ENCODE results near the gene TBCK.

The TBCK gene

DNA sequence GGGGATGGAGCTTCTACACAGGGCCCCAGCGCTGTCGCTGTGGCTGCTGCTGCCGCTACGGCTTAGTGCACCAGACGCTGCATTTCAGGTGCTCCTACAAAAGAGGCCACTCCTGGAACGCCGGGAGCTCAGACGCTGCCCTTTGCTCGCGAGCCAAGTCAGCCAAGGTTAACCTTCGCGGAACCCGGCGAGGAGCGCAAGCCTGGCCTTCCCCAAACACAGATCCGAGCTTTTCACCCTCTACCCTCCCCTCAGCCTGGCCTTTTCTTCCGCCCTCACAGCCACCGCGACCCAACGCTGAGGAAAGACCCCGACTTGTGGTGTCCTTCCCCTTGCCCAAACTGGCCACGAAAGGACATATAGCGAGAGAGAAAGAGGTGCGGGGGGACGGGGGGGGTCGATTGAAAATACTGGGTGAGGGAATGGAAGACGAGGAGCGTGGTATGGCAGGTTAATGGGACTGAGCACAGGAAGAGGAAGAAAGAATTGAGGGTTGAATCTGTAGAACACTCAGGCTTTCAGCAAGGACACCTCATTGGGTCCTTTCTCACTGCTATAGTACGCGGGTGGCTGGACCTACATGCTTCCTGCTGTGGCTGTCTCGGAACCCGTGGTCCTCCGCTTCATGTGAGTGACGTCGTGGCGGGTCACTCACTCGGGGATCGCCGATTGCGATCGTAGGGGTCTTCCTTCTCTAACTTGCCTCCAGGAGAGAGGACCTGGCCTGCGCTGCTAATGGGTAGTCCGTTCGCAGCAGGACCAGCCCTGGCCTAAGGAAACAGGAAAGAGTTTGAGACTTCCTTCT is at the start of gene TBCK, which contains the start of gene AIMP1:
Gene TBCK, minus strand, starts transcription at position 242 of the 805 bp plus-strand sequence. CDS start 7,249 bp downstream, outside the sequence.
Gene AIMP1, plus strand, starts transcription at position 583 of the 805 bp plus-strand sequence. CDS start 8,460 bp downstream, outside the sequence.
- peak; percentile 66 to 76 (median 69) for DNase-seq (ENCODE audit: low read depth in 3 of 3, low spot score in 1 of 3)

GRCh38 chr4:106365613-106366012 is 49.6 kb upstream of the TBCK start:
- no peak for DNase-seq (ENCODE audit: low read depth in 3 of 3, low spot score in 1 of 3)

GRCh38 chr4:106364282-106364681 is 48.3 kb upstream of the TBCK start:
- no peak for DNase-seq (ENCODE audit: low read depth in 3 of 3, low spot score in 1 of 3)

GRCh38 chr4:106362086-106362825 is 46.2 kb upstream of the TBCK start:
- no peak for DNase-seq (ENCODE audit: low read depth in 3 of 3, low spot score in 1 of 3)

GRCh38 chr4:106358899-106359298 is 42.9 kb upstream of the TBCK start:
- DNase-seq (ENCODE audit: low read depth in 3 of 3, low spot score in 1 of 3), result no peak

DNA sequence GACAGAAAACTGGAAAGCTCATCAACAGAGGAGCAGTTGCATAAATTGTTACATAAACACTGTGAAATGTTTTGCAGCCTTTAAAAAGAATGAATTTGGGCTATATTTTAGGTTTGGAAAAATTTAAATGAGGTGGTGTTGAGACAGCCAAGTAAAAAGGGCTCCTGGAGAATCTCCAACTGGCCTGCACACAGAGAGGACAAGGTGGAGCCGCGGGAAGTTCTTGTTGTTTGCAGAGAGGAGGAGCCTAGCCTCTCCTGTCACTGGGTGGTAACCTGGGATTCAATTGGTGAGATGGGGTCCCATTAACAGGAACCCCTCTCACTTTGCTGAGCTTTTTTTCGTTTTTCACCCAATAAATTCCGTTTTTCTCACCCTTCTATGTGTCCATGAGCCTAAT is 39.2 kb upstream of the TBCK start:
- no peak for DNase-seq (ENCODE audit: low read depth in 3 of 3, low spot score in 1 of 3)

GRCh38 chr4:106353786-106354185 is 37.8 kb upstream of the TBCK start:
- DNase-seq (ENCODE audit: low read depth in 3 of 3, low spot score in 1 of 3), result no peak

- no peak for DNase-seq (ENCODE audit: low read depth in 3 of 3, low spot score in 1 of 3)
Measured at GRCh38 chr4:106351016-106351415, 35.0 kb upstream of the TBCK start.

GRCh38 chr4:106347167-106347566 is 31.2 kb upstream of the TBCK start:
- DNase-seq (ENCODE audit: low read depth in 3 of 3, low spot score in 1 of 3), result no peak

GRCh38 chr4:106344647-106344970 is 28.6 kb upstream of the TBCK start:
- no peak for DNase-seq (ENCODE audit: low read depth in 3 of 3, low spot score in 1 of 3)

DNA sequence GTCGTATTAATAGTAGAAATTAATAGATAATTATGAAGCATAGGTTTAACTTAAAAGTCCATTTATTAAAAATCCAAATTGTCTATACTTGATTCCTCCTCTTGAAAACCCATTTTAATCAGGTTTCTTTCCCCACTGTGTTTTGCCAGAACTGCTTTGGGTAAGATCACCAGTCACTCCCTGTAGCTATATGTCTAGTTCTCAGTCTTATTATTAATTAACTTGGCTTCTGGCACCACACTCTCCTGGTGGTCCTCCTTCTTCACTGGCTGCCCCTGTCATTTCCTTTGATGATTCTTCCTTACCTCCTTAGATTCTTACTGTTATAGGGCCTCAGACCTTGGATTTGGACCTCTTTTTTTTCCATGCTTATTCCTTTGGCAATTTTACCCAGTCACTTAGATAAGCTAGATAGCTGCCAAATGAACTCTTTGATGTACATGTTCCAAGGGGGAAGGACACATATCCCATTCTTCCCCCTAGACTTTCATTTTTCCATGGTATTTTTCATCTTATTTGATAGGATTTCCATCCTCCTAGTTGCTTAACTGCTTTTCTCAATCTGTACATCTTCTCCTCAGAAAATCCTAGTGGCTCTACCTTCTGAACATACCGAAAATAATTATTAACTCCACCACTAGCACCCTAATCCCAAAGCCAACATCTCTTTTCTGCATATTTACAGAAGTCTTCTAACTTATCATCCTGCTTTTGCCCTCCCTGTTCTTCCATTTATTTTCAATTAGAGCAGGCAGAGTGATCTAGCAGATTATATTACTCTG is 28.0 kb upstream of the TBCK start:
- DNase-seq (ENCODE audit: low read depth in 3 of 3, low spot score in 1 of 3), result no peak

- DNase-seq (ENCODE audit: low read depth in 3 of 3, low spot score in 1 of 3), result no peak
Measured at GRCh38 chr4:106340774-106341173, 24.8 kb upstream of the TBCK start.

- no peak for DNase-seq (ENCODE audit: low read depth in 3 of 3, low spot score in 1 of 3)
Measured at GRCh38 chr4:106339431-106339830, 23.4 kb upstream of the TBCK start.

GRCh38 chr4:106338671-106339070 is 22.7 kb upstream of the TBCK start:
- DNase-seq (ENCODE audit: low read depth in 3 of 3, low spot score in 1 of 3), result no peak

- DNase-seq (ENCODE audit: low read depth in 3 of 3, low spot score in 1 of 3), result no peak
Measured at GRCh38 chr4:106337916-106338315, 21.9 kb upstream of the TBCK start.

DNA sequence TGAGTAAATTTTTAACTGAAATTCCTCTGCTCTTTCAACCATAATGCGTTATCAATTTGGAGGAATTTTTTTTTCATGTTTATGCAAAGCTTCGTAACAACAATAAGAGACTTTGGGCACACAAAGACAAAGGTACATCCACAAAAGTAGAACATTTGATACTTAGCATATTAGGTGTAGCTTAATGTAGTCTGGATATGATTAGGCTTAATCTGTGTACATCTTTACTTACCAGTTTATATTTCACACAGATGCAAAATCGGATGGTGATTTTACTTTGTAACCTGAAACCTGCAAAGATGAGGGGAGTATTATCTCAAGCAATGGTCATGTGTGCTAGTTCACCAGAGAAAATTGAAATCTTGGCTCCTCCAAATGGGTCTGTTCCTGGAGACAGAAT is 20.6 kb upstream of the TBCK start:
- no peak for DNase-seq (ENCODE audit: low read depth in 3 of 3, low spot score in 1 of 3)

GRCh38 chr4:106334741-106335470 is 18.9 kb upstream of the TBCK start:
- no peak for DNase-seq (ENCODE audit: low read depth in 3 of 3, low spot score in 1 of 3)

GRCh38 chr4:106333186-106333585 is 17.2 kb upstream of the TBCK start:
- DNase-seq (ENCODE audit: low read depth in 3 of 3, low spot score in 1 of 3), result no peak

GRCh38 chr4:106329041-106329618 is 13.1 kb upstream of the TBCK start:
- no peak for DNase-seq (ENCODE audit: low read depth in 3 of 3, low spot score in 1 of 3)

- DNase-seq (ENCODE audit: low read depth in 3 of 3, low spot score in 1 of 3), result no peak
Measured at GRCh38 chr4:106325800-106326199, 9.8 kb upstream of the TBCK start.

DNA sequence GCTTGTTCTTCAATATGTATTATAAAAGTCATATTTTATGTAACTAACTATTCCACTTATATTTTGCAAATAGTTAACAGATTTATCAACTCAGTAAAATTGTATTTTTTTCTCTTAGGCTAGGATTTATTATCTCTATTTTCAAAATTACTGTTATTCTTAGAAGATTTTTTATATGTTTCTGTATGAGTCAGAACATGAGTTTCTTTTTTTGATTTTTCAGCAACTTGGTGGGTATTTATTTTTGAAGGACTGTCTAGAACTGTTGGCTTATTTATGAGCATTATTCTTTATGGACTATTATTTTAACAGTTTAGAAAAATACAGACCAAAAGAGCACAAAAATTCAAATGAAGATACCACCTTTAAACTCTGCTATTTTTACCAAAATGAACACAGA is 7.1 kb upstream of the TBCK start:
- no peak for DNase-seq (ENCODE audit: low read depth in 3 of 3, low spot score in 1 of 3)
